GM12892 (cell line): ENCODE results near the gene CNTNAP5.
"Not testable (repeated sequence)": the region's sequence is repeated elsewhere in the genome, so short reads cannot be mapped to it uniquely, and the experiment has no call there.

ENCODE experiments used
- DNase-seq: peaks from one replicate; pipeline ENCODE4 v3.0.0; 2011; ENCODE audit not compliant: insufficient read length
- FAIRE-seq: peaks from 2 replicates; lab custom pipeline; 2011; peaks lifted over from hg19 to GRCh38; lab: Jason Lieb, UNC
- POLR2A ChIP-seq: IDR thresholded peaks from 2 replicates; pipeline ENCODE4 v1.6.1; 2011; ENCODE audit warnings: low read depth, low read length, control low read depth
- POLR2AphosphoS5 ChIP-seq: IDR thresholded peaks from 2 replicates; pipeline ENCODE4 v1.6.1; 2011; ENCODE audit warnings: low read depth, low read length, control low read depth
- TAF1 ChIP-seq: IDR thresholded peaks from 2 replicates; pipeline ENCODE4 v1.6.1; 2011; ENCODE audit warnings: low read depth, mild to moderate bottlenecking, control low read depth, low read length, borderline replicate concordance

The CNTNAP5 gene

DNA sequence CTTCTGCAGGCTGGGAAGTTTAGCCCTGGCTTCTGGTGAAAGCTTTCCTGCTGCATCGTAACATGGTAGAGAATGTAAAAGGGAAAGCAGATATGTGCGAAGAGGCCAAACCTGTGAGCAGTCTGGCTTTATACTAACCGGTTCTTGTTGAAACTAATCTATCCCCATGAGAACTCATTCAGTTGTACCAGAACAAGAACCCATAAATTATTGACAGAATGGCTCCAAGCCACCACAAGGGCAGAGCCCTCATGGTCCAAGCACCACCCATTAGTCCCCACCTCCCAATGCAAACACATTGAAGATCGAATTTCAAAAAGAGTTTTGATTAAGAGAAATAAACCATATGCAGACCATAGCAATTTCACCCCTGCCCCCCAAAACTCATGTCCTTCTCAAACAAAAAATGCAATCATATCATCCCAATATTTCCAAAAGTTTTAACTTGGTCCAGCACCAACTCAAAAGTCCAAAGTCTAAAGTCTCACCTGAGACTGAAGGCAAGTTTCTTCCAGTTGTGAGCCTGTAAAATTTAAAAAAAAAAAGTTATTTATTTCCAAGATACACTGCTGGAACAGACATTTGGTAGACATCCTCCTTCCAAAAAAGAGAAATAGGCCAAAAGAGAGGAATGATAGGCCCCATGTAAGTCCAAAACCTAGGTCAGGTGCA lies 318.9 kb downstream of the CNTNAP5 start:
- TF ChIP-seq POLR2AphosphoS5 (no peak), POLR2A (no peak)
- no peak for FAIRE-seq
- no peak for DNase-seq

DNA sequence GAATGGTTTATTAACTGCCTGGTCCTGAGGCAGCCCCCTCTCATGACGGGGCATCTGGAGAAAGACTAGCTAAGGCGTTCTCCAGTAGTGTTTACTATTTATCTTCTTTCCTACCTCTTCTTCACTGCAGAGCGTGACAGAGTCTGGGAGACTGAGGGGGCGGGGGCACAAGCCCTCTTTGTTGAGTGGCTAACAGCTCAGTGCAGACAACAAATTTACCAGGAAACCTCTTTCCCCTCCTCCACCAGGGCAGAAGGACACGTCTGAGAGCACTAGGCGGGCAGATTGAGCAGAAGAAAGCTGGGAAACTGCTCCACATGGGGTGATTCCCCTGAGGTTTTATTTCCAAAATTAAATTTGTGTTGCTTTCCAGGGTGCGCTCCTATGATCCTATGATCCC lies 322.1 kb downstream of the CNTNAP5 start:
- DNase-seq (no peak), FAIRE-seq (no peak)
- TF ChIP-seq TAF1, result no peak
- TF ChIP-seq POLR2AphosphoS5, result no peak
- no peak for TF ChIP-seq POLR2A

DNA sequence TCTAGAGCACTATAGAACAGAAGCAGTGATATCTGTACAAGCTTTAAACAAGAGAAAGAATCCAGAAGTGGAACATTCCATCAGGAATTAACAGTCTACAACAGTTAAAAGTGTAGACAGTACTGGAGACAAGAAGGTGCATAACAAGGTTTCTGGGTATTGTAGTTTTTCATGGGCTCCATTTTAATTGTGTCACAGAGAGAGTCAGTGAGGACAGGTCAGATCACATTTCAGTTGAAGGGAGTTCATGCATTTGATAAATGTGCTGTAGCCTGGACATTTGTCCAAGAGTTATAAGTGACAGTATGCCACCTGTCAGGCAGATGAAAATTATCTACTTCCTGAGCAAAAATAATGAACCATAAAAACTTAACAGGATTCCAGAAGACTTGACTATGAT lies 328.6 kb downstream of the CNTNAP5 start:
- TF ChIP-seq POLR2AphosphoS5, result no peak
- no peak for TF ChIP-seq TAF1
- TF ChIP-seq POLR2A, result no peak
- no peak for DNase-seq
- no peak for FAIRE-seq

DNA sequence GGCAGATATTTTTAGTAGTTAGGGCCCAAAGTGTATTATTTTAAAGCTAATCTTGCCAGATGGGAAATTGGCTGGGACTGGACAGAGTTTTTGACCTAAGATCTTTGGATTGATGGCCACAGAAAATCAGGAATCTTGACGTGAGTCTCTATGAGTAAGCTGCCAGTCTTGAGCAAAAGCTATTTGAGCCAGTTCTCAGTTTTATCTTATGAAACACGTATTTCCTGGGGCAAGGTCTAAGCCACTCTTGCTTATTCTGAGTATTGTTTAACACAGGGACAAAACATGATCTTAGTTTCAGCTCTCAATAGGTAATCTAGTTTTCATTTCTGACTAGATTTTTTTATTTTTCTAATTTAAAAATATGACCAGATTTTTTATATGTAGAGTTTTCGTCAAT lies 329.4 kb downstream of the CNTNAP5 start:
- no peak for FAIRE-seq
- TF ChIP-seq POLR2AphosphoS5, result no peak
- DNase-seq, result no peak

DNA sequence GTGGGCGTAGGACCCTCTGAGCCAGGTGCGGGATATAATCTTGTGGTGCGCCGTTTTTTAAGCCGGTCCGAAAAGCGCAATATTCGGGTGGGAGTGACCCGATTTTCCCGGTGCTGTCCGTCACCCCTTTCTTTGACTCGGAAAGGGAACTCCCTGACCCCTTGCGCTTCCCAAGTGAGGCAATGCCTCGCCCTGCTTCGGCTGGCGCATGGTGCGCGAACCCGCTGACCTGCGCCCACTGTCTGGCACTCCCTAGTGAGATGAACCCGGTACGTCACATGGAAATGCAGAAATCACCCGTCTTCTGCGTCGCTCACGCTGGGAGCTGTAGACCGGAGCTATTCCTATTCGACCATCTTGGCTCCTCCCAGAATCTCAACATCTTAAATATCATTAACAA lies 336.9 kb downstream of the CNTNAP5 start:
- DNase-seq, FAIRE-seq: not testable (repeated sequence)

DNA sequence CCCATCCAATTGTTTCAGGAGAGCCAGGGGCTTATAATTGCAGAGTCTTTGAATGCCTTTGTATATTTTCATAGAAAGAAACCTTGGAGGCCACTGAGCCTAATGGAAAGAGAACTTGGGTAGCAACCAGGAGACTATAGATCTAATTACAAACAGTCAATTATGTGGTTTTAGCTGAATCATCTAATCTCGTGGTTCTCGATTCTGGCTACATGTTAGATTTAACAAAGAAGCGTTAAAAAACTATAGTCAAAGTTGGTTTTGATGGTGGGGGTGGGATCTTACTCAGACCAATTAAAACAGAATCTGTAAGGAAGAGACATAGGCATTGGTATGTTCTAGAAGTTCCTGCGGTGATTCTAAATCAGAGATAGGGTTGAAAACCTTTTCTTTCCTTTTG lies 344.1 kb downstream of the CNTNAP5 start:
- no peak for FAIRE-seq
- no peak for DNase-seq
- TF ChIP-seq POLR2A, result no peak
- no peak for TF ChIP-seq TAF1
- TF ChIP-seq POLR2AphosphoS5, result no peak

DNA sequence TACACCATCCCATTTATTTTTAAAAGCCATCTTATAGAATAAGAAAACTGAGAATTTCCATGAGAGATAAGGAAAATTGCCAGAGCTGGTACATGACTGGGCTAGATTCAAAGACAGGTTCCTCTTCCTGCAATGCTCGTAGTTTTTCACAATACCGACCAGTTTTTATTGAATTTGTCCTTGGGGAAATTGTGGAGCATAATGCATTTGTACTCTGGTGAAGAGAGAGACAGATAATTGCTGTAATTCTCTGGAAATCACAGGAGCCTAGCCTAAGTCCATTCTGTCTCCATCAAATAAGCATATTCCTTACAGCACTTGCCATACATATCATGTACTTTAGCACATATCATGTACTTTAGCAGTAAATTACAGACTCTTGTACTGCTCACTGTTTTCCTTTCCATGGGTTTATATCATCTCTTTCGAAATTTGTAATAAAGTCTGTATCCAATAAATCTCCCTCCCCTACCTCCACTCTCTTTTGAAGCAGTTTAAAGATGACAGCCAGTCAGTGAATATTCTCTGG lies 355.2 kb downstream of the CNTNAP5 start:
- FAIRE-seq, result no peak
- TF ChIP-seq POLR2A, result no peak
- DNase-seq, result no peak

DNA sequence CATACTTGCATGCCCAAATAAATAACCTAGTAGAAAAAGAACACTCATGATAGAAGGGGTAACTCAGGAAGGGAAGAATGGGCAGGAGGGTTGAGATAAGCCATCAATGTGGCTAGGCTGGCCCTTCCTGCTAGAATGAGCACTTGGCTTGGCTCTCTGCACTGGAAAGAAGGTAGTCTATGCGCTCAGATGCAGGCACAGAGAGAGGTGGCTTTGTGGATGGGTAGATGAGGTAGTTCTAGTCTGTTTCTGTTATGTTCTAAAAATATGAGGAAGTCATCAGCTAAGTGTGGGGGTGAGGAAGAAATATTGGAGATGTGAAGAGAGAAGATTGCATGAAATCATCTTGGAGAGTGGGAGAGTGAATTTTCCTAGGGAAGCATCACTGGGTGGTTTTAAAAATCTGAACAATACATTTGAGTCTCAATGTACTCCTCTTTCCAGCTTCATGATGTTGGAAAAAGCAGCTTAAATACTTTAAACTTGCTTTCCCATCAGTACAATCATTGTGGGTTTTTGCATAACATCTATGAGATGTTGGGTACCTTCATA lies 357.1 kb downstream of the CNTNAP5 start:
- DNase-seq, result no peak
- TF ChIP-seq POLR2A (no peak), POLR2AphosphoS5 (no peak), TAF1 (no peak)
- FAIRE-seq, result no peak

DNA sequence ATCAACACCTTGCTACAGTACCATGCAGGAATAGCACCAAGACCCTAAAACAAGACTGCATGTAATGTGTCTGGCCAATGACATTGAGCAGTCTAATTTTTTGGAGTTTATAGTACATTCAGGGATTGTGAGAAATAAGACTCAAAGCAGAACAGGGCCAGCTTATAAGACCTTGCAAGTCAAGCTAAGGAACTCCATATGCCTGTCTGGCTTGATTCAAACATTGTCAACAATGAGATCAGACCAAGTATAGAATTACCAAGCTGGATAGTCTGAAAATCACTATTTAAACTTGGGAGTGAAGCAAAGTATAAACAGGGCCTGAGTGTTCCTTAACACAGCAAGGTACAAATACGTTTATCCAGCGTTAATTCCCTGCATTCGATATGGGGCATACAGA lies 370.9 kb downstream of the CNTNAP5 start:
- TF ChIP-seq POLR2AphosphoS5, result no peak
- no peak for TF ChIP-seq POLR2A
- FAIRE-seq (no peak), DNase-seq (no peak)

DNA sequence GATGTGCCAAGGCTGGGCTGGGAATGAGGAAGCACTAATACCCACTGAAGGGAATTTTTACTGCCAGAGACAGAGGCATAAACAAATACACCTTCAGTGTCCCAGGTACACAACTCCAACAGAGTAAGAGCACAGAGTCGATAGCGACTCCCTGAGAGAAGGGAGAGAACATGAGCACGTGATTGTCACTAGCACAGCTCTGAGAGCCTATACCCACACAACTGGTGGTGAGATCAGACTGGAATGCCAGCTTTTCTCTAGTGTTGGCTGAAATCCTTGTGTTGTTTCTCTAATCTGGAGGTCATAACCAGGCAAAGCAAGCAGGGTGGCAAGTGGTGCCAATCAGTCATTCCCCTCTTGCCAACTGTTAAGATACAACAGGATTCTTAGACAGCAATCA lies 377.2 kb downstream of the CNTNAP5 start:
- FAIRE-seq (no peak), DNase-seq (no peak)

DNA sequence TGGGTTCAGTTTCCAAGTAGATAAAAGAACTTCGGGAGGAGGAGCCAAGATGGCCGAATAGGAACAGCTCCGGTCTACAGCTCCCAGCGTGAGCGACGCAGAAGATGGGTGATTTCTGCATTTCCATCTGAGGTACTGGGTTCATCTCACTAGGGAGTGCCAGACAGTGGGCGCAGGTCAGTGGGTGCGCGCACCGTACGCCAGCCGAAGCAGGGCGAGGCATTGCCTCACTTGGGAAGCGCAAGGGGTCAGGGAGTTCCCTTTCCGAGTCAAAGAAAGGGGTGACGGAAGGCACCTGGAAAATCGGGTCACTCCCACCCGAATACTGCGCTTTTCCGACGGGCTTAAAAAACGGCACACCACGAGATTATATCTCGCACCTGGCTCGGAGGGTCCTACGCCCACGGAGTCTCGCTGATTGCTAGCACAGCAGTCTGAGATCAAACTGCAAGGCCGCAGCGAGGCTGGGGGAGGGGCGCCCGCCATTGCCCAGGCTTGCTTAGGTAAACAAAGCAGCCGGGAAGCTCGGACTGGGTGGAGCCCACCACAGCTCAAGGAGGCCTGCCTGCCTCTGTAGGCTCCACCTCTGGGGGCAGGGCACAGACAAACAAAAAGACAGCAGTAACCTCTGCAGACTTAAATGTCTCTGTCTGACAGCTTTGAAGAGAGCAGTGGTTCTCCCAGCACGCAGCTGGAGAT lies 382.9 kb downstream of the CNTNAP5 start:
- not testable (repeated sequence) for FAIRE-seq

More for the DNA sequence above, 377.2 kb downstream of the CNTNAP5 start:
- TF ChIP-seq TAF1, result no peak
- no peak for TF ChIP-seq POLR2AphosphoS5
- no peak for TF ChIP-seq POLR2A

DNA sequence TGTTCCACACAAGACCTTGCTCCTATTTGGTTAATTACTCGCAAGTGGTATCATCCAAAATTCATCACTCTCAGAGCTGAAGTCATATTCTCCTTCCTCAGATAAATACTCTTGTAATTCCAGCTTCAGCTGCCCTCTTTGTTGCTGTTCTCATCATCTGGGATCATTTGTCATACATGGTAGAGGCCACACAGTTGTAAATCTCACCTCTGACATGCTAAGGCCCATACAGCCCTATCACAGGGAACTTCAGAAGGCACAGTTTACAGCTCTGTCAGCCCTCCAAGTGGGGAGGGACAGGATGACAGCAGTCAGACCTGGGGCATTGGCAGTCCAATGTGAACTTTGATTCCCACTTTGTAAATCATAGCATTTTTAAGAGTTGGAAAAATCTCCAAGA lies 399.0 kb downstream of the CNTNAP5 start:
- no peak for TF ChIP-seq TAF1
- no peak for TF ChIP-seq POLR2A
- TF ChIP-seq POLR2AphosphoS5, result no peak
- FAIRE-seq (no peak), DNase-seq (no peak)

More for the DNA sequence above, 382.9 kb downstream of the CNTNAP5 start:
- not testable (repeated sequence) for DNase-seq
